Ovary (tissue), 9 donors: Measurements from ENCODE around the gene MYH6. TPM values are rescaled to one million over a fixed set of nuclear protein-coding genes. Genes with fewer than 3 reads are reported as not detected.
"Not testable (repeated sequence)": the region's sequence is repeated elsewhere in the genome, so short reads cannot be mapped to it uniquely, and the experiment has no call there.

Source experiments
- DNase-seq, 5 donors: peaks; one replicate each; pipeline ENCODE4 v3.0.0-alpha.2; 2019 to 2020
- H3K27ac ChIP-seq, 2 donors: fragments of 200-600 bp; one replicate each; pipeline versions ENCODE4 v1.5.1 to v1.8.0; 2019 to 2022
- H3K27me3 ChIP-seq: fragments of 200-600 bp; one replicate; pipeline ENCODE4 v1.8.0; 2022
- H3K36me3 ChIP-seq: fragments of 200-600 bp; sonication (generic); one replicate; pipeline ENCODE4 v1.5.1; 2019
- H3K4me1 ChIP-seq: one replicate; pipeline ENCODE4 v1.8.1; 2013; ENCODE audit warnings: mild to moderate bottlenecking, moderate library complexity; ENCODE audit not compliant: insufficient read depth
- H3K4me3 ChIP-seq: fragments of 200-600 bp; sonication (generic); one replicate; pipeline ENCODE4 v1.5.1; 2017
- H3K9me3 ChIP-seq, 2 donors: fragments of 200-600 bp in 1 of 2; sonication (generic) in 1 of 2; one replicate each; pipeline versions ENCODE4 v1.5.1 to v1.8.1; 2013 to 2019; ENCODE audit warnings: mild to moderate bottlenecking in 1 of 2, moderate library complexity in 1 of 2
- EP300 ChIP-seq: sonication (generic); formaldehyde crosslinking; IDR thresholded peaks from one replicate; pipeline ENCODE4 v1.6.1; 2017; ENCODE audit warnings: antibody characterized with exemption
- POLR2A ChIP-seq: fragments of 450-650 bp; IDR thresholded peaks from one replicate; pipeline ENCODE4 v1.6.1; 2017; ENCODE audit warnings: antibody characterized with exemption, mild to moderate bottlenecking, moderate library complexity
- WGBS, 3 donors: extraction: QIAGEN DNeasy Blood & Tissue Kit in 1 of 3; methylation state at CpG; one replicate each; pipeline versions ENCODE4 v1.1.5 to v1.1.7; 2013 to 2017; 5-methylcytosine and 5-hydroxymethylcytosine counted together
- intact Hi-C, 4 donors: fragments of 100-400 bp; cut with DNase I; formaldehyde crosslinking; loops; one replicate each; pipeline versions ENCODE4 v1.11.0 to v1.15.1; 2022 to 2023
- polyA plus RNA-seq, 2 donors: library from polyadenylated mRNA; stranded (reverse); fragments of 200-250 nt in 1 of 2; fragments of 350-450 nt in 1 of 2; fragmentation: Illumina TruSeq in 1 of 2; extraction: RNeasy Lipid Tissue Mini Kit (QIAGEN cat#74804) in 1 of 2; gene quantifications; one replicate each; pipeline ENCODE4 v1.2.3, GENCODE V29; 2013 to 2014
- total RNA-seq, 7 donors: library from RNA; depleted of rRNA in 2 of 7; stranded (reverse); fragments of >200 nt in 2 of 7; fragmentation: NEBNext Ultra II Directional in 3 of 7; extraction: Animal tissue kit (Norgen Biotek cat#: 25700) in 3 of 7; gene quantifications; one replicate each; pipeline versions ENCODE4 v1.1.0 to v1.2.4, GENCODE V29; 2016 to 2023
- TF ChIP-seq, protein P1 (sequence below), 3 donors: fragments of 450-650 bp in 2 of 3; fragments of 200-600 bp in 1 of 3; IDR thresholded peaks; one replicate each; pipeline versions ENCODE4 v1.5.1 to v1.8.0; 2016 to 2022; ENCODE audit warnings: antibody characterized with exemption in 3 of 3, mild to moderate bottlenecking in 1 of 3
- donor health status: DM: no; HTN: no; CAD: no; lungs with moderate emphysema.
- donor health status: DM: no; HTN: no; CAD: no.
- donor health status: Bipolar disorder and iron deficiency.
- donor health status: DM: yes; HTN: yes; CAD: no.
- donor health status: DM: no; HTN: no; CAD: no.
- donor health status: DM: yes; HTN: yes; CAD: no.

Gene MYH6
- total and polyA plus RNA-seq, 9 donors, result 0.07 to 1.1 (median 0.50) TPM; not detected in 4

DNA sequence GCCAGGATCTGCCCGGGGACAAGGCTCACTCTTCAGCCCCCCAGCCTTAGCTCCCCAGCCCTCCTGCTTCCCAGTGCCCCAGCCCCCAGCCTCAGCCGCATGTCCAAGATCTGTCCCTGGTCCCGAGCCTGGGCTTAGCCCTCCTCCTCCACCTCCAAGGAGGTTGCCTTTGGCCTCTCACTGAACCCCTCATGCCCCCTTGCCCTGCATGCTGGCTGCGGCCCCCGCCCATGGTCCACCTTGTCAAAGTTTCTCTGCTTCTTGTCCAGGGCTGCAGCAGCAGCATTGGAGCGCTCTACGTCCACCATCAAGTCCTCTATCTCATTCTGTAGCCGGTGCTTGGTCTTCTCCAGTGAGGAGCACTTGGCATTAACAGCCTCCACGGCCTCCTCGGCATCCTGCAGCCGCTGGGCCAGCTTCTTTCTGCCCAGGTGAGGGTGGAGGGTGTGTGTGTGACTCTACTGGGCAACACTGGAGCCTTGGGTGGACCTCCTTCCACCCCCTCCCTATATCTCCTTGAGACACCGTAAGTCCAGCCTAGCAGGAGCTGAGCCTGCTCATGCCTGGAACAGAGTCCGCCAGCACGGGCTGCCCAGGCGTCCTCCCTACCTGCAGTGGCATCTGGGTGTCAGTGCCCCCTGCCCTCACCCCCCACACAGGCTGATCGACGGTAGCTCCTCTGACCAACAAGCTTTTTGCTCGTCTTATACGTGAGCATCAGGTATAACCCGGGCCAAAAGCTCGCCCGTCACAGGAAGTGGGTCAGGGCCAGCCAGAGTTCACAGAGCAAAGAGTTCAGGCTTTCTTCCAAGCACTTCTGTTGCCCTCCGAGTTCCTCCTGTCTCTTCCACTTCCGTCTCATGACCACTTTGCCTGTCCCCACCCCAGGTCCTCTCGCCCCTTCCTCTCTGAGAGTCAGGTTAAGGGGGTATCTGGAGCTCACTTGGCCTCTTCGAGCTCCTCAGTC lies 19.9 kb downstream of the MYH6 start:
- H3K9me3 ChIP-seq, result no peaks in the 10 kb centered on the region
- TF ChIP-seq, protein P1, sequence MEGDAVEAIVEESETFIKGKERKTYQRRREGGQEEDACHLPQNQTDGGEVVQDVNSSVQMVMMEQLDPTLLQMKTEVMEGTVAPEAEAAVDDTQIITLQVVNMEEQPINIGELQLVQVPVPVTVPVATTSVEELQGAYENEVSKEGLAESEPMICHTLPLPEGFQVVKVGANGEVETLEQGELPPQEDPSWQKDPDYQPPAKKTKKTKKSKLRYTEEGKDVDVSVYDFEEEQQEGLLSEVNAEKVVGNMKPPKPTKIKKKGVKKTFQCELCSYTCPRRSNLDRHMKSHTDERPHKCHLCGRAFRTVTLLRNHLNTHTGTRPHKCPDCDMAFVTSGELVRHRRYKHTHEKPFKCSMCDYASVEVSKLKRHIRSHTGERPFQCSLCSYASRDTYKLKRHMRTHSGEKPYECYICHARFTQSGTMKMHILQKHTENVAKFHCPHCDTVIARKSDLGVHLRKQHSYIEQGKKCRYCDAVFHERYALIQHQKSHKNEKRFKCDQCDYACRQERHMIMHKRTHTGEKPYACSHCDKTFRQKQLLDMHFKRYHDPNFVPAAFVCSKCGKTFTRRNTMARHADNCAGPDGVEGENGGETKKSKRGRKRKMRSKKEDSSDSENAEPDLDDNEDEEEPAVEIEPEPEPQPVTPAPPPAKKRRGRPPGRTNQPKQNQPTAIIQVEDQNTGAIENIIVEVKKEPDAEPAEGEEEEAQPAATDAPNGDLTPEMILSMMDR (IDR thresholded peaks at IDR 0.05), result no peak
- no peak for TF ChIP-seq POLR2A
- TF ChIP-seq EP300, result no peak
- intact Hi-C loops, result no loop called here
- no peak overlapping the region for H3K4me3 ChIP-seq
- no peaks in the 10 kb centered on the region for H3K36me3 ChIP-seq
- H3K27me3 ChIP-seq, result no peaks in the 10 kb centered on the region
- WGBS, 3 donors, result 71 to 74% (median 71%) methylated on average over 26 of the region's 26 CpGs
- no peak overlapping the region for H3K27ac ChIP-seq
- DNase-seq, result no peak
- H3K4me1 ChIP-seq, result no peaks in the 10 kb centered on the region

DNA sequence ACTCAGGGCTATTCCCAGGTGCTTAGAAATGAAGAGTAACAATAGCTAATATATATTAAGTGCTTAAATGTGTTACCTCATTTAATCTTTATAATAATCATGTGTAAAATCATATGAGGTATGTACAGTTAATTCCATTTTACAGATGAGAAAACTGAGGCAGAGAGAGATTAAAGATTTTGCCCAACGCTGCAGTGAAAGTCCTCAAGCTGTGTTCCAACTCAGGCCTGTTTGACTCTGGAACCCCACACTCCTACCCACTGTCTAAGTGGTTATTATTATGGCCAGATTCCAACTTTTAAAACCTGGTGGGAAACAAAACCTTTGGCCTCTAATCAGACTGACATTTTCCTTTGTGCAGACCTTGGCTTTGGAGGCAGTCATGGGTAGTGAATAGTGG lies 21.1 kb downstream of the MYH6 start:
- Histone ChIP-seq H3K9me3 (no peaks in the 10 kb centered on the region), H3K27ac (no peak overlapping the region), H3K36me3 (no peaks in the 10 kb centered on the region), H3K4me3 (no peak overlapping the region), H3K4me1 (no peaks in the 10 kb centered on the region), H3K27me3 (no peaks in the 10 kb centered on the region)
- intact Hi-C loops, result no loop called here
- no peak for DNase-seq
- no peak for TF ChIP-seq POLR2A
- TF ChIP-seq EP300, result no peak
- TF ChIP-seq, protein P1 (IDR thresholded peaks at IDR 0.05), result no peak
- WGBS, 3 donors, result 72 to 83% (median 83%) methylated on average over 1 of the region's 1 CpG

DNA sequence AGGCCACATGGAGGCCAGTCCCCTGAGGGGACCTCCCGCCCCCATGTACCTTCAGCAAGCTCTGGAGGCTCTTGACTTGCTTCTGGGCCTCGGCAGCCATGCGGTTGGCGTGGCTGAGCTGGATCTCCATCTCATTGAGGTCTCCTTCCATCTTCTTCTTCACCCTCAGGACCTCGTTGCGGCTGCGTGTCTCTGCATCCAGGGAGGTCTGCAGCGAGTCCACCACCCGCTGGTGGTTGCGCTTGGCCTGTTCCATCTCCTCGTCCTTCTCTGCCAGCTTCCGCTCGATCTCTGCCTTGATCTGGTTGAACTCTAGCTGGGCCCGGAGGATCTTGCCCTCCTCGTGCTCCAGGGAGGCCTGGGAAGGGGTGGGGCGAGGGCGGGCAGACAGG lies 21.8 kb downstream of the MYH6 start:
- 87 to 91% (median 89%) methylated on average over 17 of the region's 17 CpGs for WGBS, 3 donors
- H3K27ac ChIP-seq, intact Hi-C loops, DNase-seq, H3K9me3 ChIP-seq, H3K4me3 ChIP-seq, H3K27me3 ChIP-seq, H3K4me1 ChIP-seq, H3K36me3 ChIP-seq: not testable (repeated sequence)

DNA sequence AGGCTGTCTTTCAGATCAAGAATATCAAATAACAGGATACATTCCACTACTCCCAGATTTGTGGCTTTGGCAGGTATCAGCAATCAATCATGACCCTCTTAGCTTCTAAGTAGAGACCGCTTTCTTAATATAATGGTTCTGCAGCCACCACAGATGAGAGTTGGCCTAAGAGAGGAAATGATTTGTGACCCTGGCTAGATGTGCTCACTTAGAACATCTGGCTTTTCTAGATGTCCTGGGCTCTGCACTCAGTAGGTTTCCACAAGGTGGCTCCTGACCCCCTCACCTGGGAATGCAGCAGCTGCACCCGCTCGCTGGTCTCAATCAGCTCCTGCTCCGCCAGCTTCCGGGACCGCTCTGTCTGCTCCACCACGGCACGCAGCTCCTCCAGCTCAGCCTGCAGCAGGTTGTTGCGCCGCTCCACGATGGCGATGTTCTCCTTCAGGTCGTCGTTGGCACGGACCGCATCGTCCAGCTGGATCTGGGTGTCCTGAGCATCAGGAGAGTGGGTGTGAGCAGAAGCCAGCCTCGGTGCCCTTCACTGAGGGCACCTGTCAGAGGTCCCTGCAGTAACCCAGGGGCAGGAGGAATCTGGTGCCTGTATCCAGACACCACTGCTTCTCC lies 22.3 kb downstream of the MYH6 start:
- H3K9me3 ChIP-seq, result no peaks in the 10 kb centered on the region
- WGBS, 3 donors, result 85 to 87% (median 86%) methylated on average over 18 of the region's 18 CpGs
- H3K27ac ChIP-seq, result no peak overlapping the region
- no peak for TF ChIP-seq EP300
- TF ChIP-seq POLR2A, result no peak
- TF ChIP-seq, protein P1 (IDR thresholded peaks at IDR 0.05), result no peak
- no peak overlapping the region for H3K4me3 ChIP-seq
- H3K36me3 ChIP-seq, result no peaks in the 10 kb centered on the region
- no peaks in the 10 kb centered on the region for H3K4me1 ChIP-seq
- no peak for DNase-seq
- intact Hi-C loops, result no loop called here
- H3K27me3 ChIP-seq, result no peaks in the 10 kb centered on the region

DNA sequence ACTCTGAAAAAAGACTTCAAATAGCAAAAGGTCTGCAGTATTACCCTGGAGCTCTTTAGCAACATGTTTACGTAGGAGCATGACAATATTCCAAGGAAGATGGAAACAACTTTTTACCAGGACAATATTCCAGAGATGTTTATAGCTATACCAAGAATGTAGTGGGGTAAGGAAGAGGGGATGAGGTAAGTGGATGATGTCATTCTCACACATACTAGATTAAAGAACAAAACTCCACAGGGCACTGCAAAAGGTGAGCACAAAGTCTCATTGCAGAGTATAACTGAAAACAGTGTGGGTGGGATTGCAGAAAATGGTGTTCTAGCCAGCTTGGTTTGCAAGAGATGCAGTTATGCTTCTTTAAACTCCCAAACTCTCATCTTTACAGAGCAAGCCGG lies 22.8 kb downstream of the MYH6 start:
- no peak for TF ChIP-seq EP300
- TF ChIP-seq, protein P1 (IDR thresholded peaks at IDR 0.05), result no peak
- TF ChIP-seq POLR2A, result no peak
- Histone ChIP-seq H3K4me3 (no peak overlapping the region), H3K9me3 (no peaks in the 10 kb centered on the region), H3K27me3 (no peaks in the 10 kb centered on the region), H3K27ac (no peak overlapping the region), H3K4me1 (no peaks in the 10 kb centered on the region), H3K36me3 (no peaks in the 10 kb centered on the region)
- no peak for DNase-seq
- intact Hi-C loops, result no loop called here
- 52 to 68% (median 67%) methylated on average over 2 of the region's 2 CpGs for WGBS, 3 donors
